Astrocyte of the cerebellum (primary cell): ENCODE measurements around the gene NECTIN1.

Experiments
- DNase-seq: peaks from one replicate; pipeline ENCODE4 v3.0.0-alpha.2; 2011; ENCODE audit warnings: low read depth
- H3K4me3 ChIP-seq: 2 replicates; pipeline ENCODE4 v1.5.1; 2011; ENCODE audit warnings: mild to moderate bottlenecking, low read depth, low read length, moderate library complexity
- CTCF ChIP-seq: IDR thresholded peaks from 2 replicates; pipeline ENCODE4 v1.5.1; 2012; ENCODE audit warnings: low read length, low read depth, moderate library complexity, mild to moderate bottlenecking; ENCODE audit errors: missing control alignments
- in situ Hi-C: cut with HindIII; loops from 2 replicates; pipeline ENCODE4 v1.10.0; 2017; ENCODE audit warnings: low sequenced_read_pairs

The NECTIN1 gene

GRCh38 chr11:119629834-119630624 is 99.0 kb downstream of the NECTIN1 start:
- in situ Hi-C loops = no loop called here
- no peak for DNase-seq
- no peak overlapping the region for H3K4me3 ChIP-seq
- TF ChIP-seq CTCF = no peak

GRCh38 chr11:119629085-119629484 is 99.9 kb downstream of the NECTIN1 start:
- no peak overlapping the region for H3K4me3 ChIP-seq
- DNase-seq = no peak
- no peak for TF ChIP-seq CTCF
- in situ Hi-C loops = no loop called here

GRCh38 chr11:119627286-119627685 is 101.7 kb downstream of the NECTIN1 start:
- DNase-seq = no peak
- no peak for TF ChIP-seq CTCF
- in situ Hi-C loops = no loop called here
- no peak overlapping the region for H3K4me3 ChIP-seq

- no peak overlapping the region for H3K4me3 ChIP-seq
- no peak for TF ChIP-seq CTCF
- in situ Hi-C loops = no loop called here
- DNase-seq = no peak
These were observed 102.1 kb downstream of the NECTIN1 start for GRCh38 chr11:119626871-119627270.

GRCh38 chr11:119626197-119626841 is 102.7 kb downstream of the NECTIN1 start:
- no peak for DNase-seq
- TF ChIP-seq CTCF = no peak
- in situ Hi-C loops = no loop called here
- H3K4me3 ChIP-seq = no peak overlapping the region

GRCh38 chr11:119625206-119625978 is 103.6 kb downstream of the NECTIN1 start:
- DNase-seq = no peak
- no peak for TF ChIP-seq CTCF
- in situ Hi-C loops = no loop called here
- H3K4me3 ChIP-seq = no peak overlapping the region
